Measurements from ENCODE around the gene USP43. TPM values are rescaled to one million over a fixed set of nuclear protein-coding genes. Genes with fewer than 3 reads are reported as not detected.

The USP43 gene
- total RNA-seq, 2 experiments from 2014 or later, result 0.25 to 0.30 TPM

DNA sequence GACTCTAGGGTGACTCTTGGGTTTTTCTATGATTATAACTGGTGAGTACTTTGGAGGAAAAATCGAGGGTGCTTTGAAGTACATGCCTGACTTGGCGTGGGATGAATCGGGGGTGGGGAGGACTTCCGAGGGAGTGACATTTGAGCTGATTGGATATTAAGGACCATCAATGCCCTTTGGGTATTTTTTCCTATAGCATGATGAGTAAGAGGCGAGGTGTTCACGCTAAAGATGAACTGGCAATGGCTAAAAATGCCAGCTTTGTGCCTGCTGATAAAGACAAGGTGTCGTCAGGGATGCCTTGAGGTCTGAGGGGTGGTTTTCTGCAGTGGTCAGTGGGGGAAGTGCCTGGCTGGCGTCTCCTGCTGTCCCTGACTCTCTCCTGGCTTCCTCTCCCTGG lies 25.3 kb downstream of the USP43 start:
- ChIA-PET CTCF (no interaction called here), POLR2A (no interaction called here)
- H3K27me3 Mint-ChIP-seq, result peaks cover 26% of the 10 kb centered on the region
- DNase-seq, result no peak
- H3K4me3 Mint-ChIP-seq, result no peak overlapping the region
- no peak overlapping the region for H3K27ac Mint-ChIP-seq
- no peaks in the 10 kb centered on the region for H3K9me3 Mint-ChIP-seq
- H3K36me3 Mint-ChIP-seq (ENCODE audit: low read depth), result no peaks in the 10 kb centered on the region
- H3K4me1 Mint-ChIP-seq, result peaks cover 35% of the 10 kb centered on the region

DNA sequence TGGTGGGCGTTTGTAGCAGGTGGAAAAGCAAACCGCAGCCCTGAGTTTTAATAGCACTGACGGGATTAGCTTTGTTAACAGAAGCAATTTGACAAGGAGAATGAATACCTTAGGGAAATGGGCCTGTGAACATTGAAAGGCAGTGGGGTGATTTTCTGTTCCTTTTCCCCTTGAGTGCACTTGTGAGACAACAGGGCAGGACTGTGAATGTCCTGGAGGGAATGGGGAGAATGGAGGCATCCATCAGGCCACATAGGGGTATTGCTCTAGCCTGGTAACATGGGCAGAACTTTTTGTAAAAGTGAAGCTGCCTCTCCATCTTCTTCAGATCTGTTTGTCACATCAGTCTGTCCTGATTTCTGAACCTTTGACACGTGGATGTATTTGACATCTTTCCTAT lies 26.2 kb downstream of the USP43 start:
- ChIA-PET CTCF (no interaction called here), POLR2A (no interaction called here)
- Mint-ChIP-seq H3K4me3 (no peak overlapping the region), H3K9me3 (no peaks in the 10 kb centered on the region), H3K4me1 (peaks cover 26% of the 10 kb centered on the region), H3K36me3 (ENCODE audit: low read depth) (no peaks in the 10 kb centered on the region), H3K27me3 (peaks cover 26% of the 10 kb centered on the region), H3K27ac (no peak overlapping the region)
- no peak for DNase-seq

DNA sequence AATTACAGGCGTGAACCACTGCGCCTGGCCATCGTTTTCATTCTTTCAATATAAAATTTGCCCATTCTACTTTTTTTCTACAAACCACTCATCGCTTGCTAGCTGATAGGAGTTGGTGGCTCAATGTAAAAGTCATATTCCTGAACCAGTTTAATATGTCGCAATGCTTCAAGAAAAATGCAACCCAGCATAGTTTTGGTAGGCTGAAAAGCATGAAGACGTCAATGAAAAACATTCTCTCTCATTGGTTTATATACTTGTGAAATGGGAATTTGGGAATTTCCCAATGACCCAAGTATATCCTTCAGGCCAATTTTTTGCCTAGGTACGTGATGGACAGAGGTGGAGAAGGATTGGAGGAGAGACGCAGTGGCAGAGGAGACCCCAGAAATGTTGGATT lies 26.9 kb downstream of the USP43 start:
- ChIA-PET CTCF (no interaction called here), POLR2A (no interaction called here)
- H3K27ac Mint-ChIP-seq, result no peak overlapping the region
- peaks cover 27% of the 10 kb centered on the region for H3K4me1 Mint-ChIP-seq
- no peaks in the 10 kb centered on the region for H3K36me3 Mint-ChIP-seq (ENCODE audit: low read depth)
- DNase-seq, result no peak
- no peaks in the 10 kb centered on the region for H3K9me3 Mint-ChIP-seq
- H3K27me3 Mint-ChIP-seq, result peaks cover 26% of the 10 kb centered on the region
- no peak overlapping the region for H3K4me3 Mint-ChIP-seq

DNA sequence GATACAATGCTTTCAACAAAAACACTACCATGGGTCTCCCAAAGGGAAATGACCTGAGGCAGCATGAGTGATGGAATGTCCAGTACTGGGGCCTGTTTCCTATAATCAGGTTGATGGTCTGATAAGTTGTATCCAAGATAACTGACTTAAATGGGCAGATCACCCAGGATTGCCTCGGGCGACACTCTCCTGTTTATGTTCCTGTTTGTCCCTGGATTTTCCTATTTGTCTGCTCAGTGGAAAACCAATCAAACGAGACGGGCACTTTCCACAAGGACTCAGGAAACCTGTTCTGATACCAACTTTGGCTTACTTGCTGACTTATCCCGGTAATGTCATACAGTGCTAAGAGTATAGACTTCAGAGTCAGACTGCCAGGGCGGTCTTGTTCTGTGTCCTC lies 27.4 kb downstream of the USP43 start:
- ChIA-PET POLR2A (no interaction called here), CTCF (no interaction called here)
- H3K4me1 Mint-ChIP-seq, result peaks cover 25% of the 10 kb centered on the region
- H3K27ac Mint-ChIP-seq, result no peak overlapping the region
- H3K27me3 Mint-ChIP-seq, result peaks cover 26% of the 10 kb centered on the region
- DNase-seq, result no peak
- H3K36me3 Mint-ChIP-seq (ENCODE audit: low read depth), result no peaks in the 10 kb centered on the region
- no peaks in the 10 kb centered on the region for H3K9me3 Mint-ChIP-seq
- no peak overlapping the region for H3K4me3 Mint-ChIP-seq

DNA sequence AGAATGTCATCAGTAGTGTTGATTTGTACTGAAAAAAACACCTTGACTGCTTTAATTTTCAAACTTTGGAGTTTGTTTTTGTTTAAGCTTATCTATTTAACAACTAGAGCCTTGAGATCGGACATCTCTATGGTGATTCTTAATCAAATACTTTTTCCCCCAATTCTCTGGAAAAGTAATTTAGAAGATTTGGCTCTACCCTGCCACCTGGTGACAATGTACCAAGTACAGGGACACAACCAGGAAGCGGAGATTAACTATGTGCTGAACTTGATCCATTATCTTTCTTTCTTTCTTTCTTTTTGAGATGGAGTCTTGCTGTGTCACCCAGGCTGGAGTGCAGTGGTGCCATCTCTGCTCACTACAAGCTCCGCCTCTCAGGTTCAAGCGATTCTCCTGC lies 30.8 kb downstream of the USP43 start:
- Mint-ChIP-seq H3K27ac (no peak overlapping the region), H3K9me3 (peaks cover 9% of the 10 kb centered on the region), H3K4me1 (peaks cover 12% of the 10 kb centered on the region), H3K27me3 (peaks cover 5% of the 10 kb centered on the region), H3K36me3 (ENCODE audit: low read depth) (peaks cover 5% of the 10 kb centered on the region), H3K4me3 (no peak overlapping the region)
- no peak for DNase-seq
- ChIA-PET POLR2A (no interaction called here), CTCF (interaction anchor here (1.1 to 3.4 kb wide), 2 partner anchors 9 to 100 kb away, joined by 3 to 19 read pairs; partner anchors contain the start of genes CFAP52 and STX8)

DNA sequence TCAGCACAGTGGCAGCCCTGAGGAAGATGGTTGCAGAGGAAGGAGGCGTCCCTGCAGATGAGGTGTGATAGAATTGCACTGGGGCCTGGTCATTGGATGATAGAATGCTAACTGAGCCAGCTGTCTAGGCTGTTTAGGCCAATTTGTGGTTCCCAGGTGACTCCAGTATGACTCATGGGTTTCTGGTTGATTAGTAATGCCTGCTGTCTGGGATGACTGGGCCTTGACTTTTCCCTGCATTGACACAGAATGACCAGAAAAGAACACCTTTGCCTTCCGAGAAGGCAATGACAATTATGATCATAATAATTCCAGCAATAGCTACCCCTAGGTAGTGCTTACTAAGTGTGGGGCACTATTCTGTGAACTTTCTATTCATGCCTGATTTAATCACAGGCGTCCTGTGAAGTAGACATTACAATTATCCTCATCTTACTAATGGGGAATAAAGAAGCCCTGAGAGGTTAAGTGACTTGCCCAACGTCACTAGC lies 31.5 kb downstream of the USP43 start:
- H3K9me3 Mint-ChIP-seq, result peaks cover 9% of the 10 kb centered on the region
- peaks cover 12% of the 10 kb centered on the region for H3K4me1 Mint-ChIP-seq
- peaks cover 5% of the 10 kb centered on the region for H3K36me3 Mint-ChIP-seq (ENCODE audit: low read depth)
- H3K4me3 Mint-ChIP-seq, result no peak overlapping the region
- ChIA-PET CTCF (interaction anchor here (3.4 kb wide), 1 partner anchor 101 kb away, joined by 19 read pairs; the partner anchor contains the start of genes CFAP52 and STX8), POLR2A (no interaction called here)
- peaks cover 2% of the 10 kb centered on the region for H3K27me3 Mint-ChIP-seq
- no peak for DNase-seq
- H3K27ac Mint-ChIP-seq, result no peak overlapping the region

DNA sequence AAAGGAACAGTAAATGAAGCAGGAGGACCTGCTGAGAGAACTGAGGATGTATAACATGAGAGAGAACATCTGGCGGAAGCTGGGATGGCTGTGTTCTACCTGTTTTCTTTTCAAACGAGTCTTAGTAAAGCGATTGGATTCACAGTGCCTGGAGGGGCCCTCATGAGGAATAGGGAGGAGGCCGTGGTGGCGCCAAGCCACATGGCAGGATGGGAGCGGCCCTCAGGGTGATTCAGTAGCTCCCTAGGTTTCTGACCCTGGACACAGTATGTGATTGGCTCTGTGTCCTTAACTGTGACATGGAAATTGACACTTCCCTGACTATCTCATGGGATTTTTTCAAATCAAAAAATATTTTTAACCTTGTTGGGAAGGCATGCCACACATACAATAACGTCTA lies 32.1 kb downstream of the USP43 start:
- Mint-ChIP-seq H3K27ac (no peak overlapping the region), H3K4me1 (peaks cover 12% of the 10 kb centered on the region), H3K9me3 (peaks cover 9% of the 10 kb centered on the region), H3K4me3 (no peak overlapping the region), H3K27me3 (peaks cover 2% of the 10 kb centered on the region), H3K36me3 (ENCODE audit: low read depth) (peaks cover 5% of the 10 kb centered on the region)
- CTCF ChIA-PET, result interaction anchor here (3.4 kb wide), 1 partner anchor 101 kb away, joined by 19 read pairs; the partner anchor contains the start of genes CFAP52 and STX8
- no peak for DNase-seq
- POLR2A ChIA-PET, result no interaction called here

DNA sequence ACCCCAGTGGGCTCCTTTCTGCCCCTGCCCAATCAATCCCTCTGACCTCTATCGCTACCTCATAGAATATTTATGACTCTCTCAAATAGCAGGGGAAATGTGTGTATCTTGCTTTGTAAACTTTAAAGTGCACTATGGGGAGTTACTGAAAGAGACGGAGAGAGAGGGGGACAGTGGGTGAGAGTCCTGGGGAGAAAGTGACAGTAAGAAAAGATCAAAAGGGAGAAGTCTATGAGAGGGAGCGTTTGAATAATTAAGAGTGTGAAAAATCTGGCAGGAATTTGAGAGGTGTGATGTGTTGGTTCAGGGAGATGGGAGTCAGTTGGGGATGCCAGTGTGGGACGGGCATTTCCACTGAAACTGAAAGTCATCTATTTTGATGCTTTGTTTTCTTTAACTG lies 32.6 kb downstream of the USP43 start:
- peaks cover under 1% of the 10 kb centered on the region for H3K27me3 Mint-ChIP-seq
- H3K9me3 Mint-ChIP-seq, result peaks cover 9% of the 10 kb centered on the region
- DNase-seq, result no peak
- ChIA-PET CTCF (interaction anchor here (3.4 kb wide), 1 partner anchor 102 kb away, joined by 19 read pairs; the partner anchor contains the start of genes CFAP52 and STX8), POLR2A (no interaction called here)
- H3K4me1 Mint-ChIP-seq, result peaks cover 12% of the 10 kb centered on the region
- peaks cover 5% of the 10 kb centered on the region for H3K36me3 Mint-ChIP-seq (ENCODE audit: low read depth)
- no peak overlapping the region for H3K4me3 Mint-ChIP-seq
- H3K27ac Mint-ChIP-seq, result no peak overlapping the region

DNA sequence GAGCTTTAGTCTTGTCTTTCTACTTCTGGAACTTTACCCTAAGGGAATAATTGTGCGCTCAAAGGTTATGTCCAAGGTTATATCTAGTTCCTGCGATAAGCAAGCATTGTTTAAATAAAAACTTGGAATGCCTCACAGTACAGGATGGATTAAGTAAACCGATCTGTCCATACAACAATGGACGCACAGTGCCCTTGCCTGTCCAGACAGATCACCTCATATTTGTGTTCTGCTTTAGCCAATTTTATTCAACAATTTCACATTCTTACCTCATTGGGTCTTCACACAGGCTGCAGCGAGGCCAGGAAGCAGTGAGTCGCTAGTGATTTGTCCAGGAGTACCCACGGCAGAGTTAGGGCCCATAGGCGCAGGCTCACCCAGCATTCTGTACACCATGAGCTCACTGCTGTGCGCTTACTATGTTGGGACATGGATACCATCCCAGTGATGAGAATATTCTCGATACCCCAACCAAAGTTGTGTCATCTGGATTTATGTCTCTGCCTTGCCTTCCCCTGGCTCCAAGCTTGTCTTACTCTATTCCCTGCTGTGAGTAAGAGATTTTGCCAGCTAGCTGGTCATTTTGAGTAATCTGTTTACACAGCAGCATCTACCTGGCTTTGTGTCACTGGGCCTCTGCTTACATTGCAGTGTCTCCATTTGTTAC lies 39.8 kb downstream of the USP43 start:
- POLR2A ChIA-PET, result no interaction called here
- H3K27me3 Mint-ChIP-seq, result no peaks in the 10 kb centered on the region
- CTCF ChIA-PET, result interaction anchor here (0.5 to 1.0 kb wide), 2 partner anchors 58 to 60 kb away, joined by 3 to 4 read pairs; no protein-coding TSS in a partner anchor

DNA sequence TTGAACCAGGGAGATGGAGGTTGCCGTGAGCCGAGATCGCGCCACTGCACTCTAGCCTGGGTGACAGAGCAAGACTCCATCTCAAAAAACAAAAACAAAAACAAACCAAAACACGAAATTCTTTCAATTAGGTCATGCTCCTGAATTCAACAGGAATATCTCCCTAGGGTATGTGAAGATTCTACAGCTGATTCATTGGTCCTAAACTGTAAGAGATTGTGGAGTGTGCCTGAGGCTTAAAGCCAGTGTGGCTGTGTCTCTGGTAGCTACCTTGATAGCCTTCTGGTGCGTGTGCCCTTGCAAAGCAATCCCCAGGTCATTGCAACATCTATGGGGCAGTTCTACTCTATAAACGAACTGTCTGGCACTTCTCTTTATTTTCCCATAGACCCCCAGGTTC lies 48.4 kb downstream of the USP43 start:
- H3K9me3 Mint-ChIP-seq, result no peaks in the 10 kb centered on the region
- H3K4me1 Mint-ChIP-seq, result no peaks in the 10 kb centered on the region
- H3K4me3 Mint-ChIP-seq, result no peak overlapping the region
- no peaks in the 10 kb centered on the region for H3K36me3 Mint-ChIP-seq (ENCODE audit: low read depth)
- ChIA-PET POLR2A (no interaction called here), CTCF (no interaction called here)
- DNase-seq, result no peak
- H3K27ac Mint-ChIP-seq, result no peak overlapping the region
- H3K27me3 Mint-ChIP-seq, result peaks cover 2% of the 10 kb centered on the region

More for the DNA sequence above, 39.8 kb downstream of the USP43 start:
- Mint-ChIP-seq H3K36me3 (ENCODE audit: low read depth) (peaks cover 1% of the 10 kb centered on the region), H3K27ac (no peak overlapping the region), H3K4me1 (no peaks in the 10 kb centered on the region), H3K4me3 (no peak overlapping the region), H3K9me3 (peaks cover 6% of the 10 kb centered on the region)
- no peak for DNase-seq

DNA sequence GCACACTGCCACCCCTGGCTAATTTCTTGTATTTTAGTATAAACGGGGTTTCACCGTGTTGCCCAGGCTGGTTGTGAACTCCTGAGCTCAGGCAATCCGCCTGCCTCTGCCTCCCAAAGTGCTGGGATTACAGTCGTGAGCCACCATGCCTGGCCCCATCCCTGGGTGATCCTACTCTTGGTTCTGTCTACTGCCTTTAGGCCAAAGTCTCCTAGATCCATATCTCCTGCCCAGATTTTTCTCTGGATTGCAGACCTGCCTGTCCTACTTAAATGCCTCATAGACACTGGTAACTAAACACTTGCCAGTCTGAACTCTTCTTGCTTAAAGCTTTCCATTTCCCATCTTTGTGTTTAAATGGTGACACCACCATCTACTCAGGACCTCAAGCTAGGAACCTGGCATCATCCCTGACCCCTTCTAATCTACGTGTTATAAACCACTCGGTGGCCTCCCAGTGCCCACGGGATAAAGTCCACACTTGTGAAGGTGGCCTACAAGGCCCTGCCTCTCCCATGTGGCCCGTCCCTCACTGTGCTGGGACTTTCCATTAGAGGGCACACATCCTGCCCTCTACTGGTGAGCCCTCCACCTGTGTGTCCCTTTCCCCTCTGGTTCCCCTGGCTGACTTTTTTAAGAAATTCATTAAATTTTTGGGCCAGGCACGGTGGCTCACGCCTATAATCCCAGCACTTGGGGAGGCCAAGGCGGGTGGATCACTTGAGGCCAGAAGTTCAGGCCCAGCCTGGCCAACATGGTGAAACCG lies 51.1 kb downstream of the USP43 start:
- Mint-ChIP-seq H3K9me3 (no peaks in the 10 kb centered on the region), H3K36me3 (ENCODE audit: low read depth) (no peaks in the 10 kb centered on the region), H3K4me3 (no peak overlapping the region), H3K4me1 (no peaks in the 10 kb centered on the region), H3K27me3 (peaks cover 4% of the 10 kb centered on the region), H3K27ac (no peak overlapping the region)
- no peak for DNase-seq
- ChIA-PET POLR2A (no interaction called here), CTCF (no interaction called here)

DNA sequence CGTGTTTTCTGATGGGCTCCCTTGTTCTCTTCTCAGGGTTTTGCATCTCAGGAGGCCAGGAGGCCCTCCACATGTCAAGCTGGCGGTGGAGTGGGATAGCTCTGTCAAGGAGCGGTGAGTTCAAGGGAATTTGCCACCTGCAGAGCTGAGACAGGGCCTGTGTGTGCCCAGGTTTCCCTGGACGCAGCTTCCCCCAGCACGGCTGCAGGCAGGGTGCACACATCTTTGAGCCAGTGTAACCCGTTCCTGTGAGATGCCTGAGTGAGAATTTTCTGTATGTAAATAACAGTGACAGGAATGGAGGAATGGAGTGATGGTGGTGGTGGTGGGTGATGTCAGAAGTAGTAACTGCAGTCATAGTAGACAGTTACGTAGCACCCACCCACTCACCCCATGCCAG lies 54.8 kb downstream of the USP43 start:
- ChIA-PET POLR2A (no interaction called here), CTCF (no interaction called here)
- H3K27ac Mint-ChIP-seq, result no peak overlapping the region
- no peaks in the 10 kb centered on the region for H3K36me3 Mint-ChIP-seq (ENCODE audit: low read depth)
- peaks cover 4% of the 10 kb centered on the region for H3K27me3 Mint-ChIP-seq
- no peak overlapping the region for H3K4me3 Mint-ChIP-seq
- no peaks in the 10 kb centered on the region for H3K9me3 Mint-ChIP-seq
- peaks cover 1% of the 10 kb centered on the region for H3K4me1 Mint-ChIP-seq
- no peak for DNase-seq

DNA sequence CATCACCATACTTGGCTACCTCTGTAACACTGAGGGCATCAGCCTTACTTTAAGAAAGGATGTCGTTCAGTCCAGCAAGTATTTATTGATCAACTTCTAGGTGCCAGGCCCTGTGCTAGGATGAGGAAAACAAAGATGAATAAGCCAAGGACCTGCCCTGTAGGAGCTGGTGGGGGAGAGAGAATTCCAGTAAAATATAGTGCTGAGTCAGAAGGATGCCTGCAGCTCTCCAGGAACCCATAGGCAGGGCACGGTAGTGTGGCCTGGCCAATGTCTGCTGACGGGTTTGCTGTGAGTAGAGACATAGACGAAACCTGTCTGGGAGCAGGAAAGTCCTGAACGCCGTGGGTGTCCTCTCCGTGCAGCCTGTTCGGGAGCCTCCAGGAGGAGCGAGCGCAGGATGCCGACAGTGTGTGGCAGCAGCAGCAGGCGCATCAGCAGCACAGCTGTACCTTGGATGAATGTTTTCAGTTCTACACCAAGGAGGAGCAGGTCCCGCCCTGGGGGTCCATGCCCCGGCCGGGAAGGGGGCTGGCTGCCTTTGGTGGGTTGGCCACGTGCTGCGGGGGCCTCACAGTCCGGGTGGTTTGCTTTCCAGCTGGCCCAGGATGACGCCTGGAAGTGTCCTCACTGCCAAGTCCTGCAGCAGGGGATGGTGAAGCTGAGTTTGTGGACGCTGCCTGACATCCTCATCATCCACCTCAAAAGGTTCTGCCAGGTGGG lies 55.6 kb downstream of the USP43 start:
- no peak overlapping the region for H3K27ac Mint-ChIP-seq
- no peaks in the 10 kb centered on the region for H3K36me3 Mint-ChIP-seq (ENCODE audit: low read depth)
- CTCF ChIA-PET, result no interaction called here
- H3K9me3 Mint-ChIP-seq, result no peaks in the 10 kb centered on the region
- H3K4me3 Mint-ChIP-seq, result no peak overlapping the region
- H3K27me3 Mint-ChIP-seq, result peaks cover 4% of the 10 kb centered on the region
- H3K4me1 Mint-ChIP-seq, result peaks cover 1% of the 10 kb centered on the region
- DNase-seq, result no peak
- POLR2A ChIA-PET, result no interaction called here

All from activated CD4-positive, alpha-beta memory T cell treated with anti-CD3 and anti-CD28 coated beads, Interleukin-2, amount 10 ng/mL, durations not matched to agents 7 days and 5 days (primary cell).